ENCODE results near the gene EXOC4.

Gene EXOC4

DNA sequence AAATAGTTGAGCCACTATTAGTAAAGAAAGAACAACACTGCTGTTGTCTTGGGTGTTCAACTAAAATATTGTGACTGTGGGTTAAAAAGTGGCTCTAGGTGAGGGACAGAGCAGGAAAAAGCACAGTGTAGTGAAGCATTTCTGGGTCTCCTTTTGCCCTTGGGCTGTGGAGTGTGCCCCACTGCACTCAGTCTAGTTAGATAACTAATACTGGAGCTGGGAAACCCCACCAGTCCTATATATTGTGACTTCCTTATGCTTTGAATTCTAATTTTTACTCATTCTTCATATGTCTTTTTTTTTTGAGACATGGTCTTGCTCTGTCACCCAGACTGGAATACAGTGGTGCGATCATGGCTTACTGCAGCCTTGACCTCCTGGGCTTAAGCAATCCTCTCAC is 195.1 kb downstream of the EXOC4 start:
- CTCF ChIA-PET: no interaction called here
- TF ChIP-seq, protein P1, sequence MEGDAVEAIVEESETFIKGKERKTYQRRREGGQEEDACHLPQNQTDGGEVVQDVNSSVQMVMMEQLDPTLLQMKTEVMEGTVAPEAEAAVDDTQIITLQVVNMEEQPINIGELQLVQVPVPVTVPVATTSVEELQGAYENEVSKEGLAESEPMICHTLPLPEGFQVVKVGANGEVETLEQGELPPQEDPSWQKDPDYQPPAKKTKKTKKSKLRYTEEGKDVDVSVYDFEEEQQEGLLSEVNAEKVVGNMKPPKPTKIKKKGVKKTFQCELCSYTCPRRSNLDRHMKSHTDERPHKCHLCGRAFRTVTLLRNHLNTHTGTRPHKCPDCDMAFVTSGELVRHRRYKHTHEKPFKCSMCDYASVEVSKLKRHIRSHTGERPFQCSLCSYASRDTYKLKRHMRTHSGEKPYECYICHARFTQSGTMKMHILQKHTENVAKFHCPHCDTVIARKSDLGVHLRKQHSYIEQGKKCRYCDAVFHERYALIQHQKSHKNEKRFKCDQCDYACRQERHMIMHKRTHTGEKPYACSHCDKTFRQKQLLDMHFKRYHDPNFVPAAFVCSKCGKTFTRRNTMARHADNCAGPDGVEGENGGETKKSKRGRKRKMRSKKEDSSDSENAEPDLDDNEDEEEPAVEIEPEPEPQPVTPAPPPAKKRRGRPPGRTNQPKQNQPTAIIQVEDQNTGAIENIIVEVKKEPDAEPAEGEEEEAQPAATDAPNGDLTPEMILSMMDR (IDR thresholded peaks at IDR 0.05; ENCODE audit: control extremely low read depth, extremely low read depth, low read depth, missing control alignments): no peak
- POLR2A ChIA-PET: no interaction called here
- no peak for DNase-seq (ENCODE audit: extremely low spot score)

DNA sequence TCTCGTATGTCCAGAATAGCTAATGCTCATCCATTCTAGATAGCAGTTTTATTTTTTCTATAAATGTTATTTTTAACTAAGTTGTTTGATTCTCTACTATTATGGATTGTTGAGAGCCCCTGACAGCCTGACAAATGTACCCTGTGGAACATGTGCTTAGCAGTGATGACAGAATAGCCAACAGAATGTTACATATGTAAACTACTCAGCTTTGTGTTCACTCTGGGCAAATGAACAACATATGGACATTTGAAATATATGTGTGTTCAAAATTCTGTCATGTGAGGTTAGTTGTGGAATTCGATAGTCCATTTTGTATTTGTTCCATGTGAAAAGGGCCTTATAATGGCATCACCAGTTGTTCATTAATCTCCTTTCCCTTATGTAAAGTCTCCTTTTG is 199.7 kb downstream of the EXOC4 start:
- TF ChIP-seq, protein P1 (IDR thresholded peaks at IDR 0.05; ENCODE audit: control extremely low read depth, extremely low read depth, low read depth, missing control alignments): no peak
- POLR2A ChIA-PET: no interaction called here
- CTCF ChIA-PET: no interaction called here
- no peak for DNase-seq (ENCODE audit: extremely low spot score)

DNA sequence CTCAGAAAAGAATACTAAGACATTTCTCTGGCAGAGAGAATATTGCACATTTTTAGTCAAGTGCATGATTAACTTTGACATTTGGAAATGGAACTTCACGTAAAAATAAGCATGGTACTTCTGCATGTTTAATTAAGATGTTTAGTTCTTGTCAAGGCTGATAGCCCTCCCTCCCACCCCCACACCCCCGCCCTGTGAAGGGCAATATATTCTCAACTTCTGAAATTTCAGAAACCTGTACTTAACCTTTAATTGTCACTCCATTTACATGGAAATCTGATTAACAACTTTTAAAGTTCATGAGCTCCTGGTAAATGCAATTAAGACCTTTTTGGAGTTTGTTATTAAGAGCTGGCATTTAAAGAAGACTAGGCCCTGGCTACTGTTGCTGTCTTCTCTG is 205.8 kb downstream of the EXOC4 start:
- DNase-seq (ENCODE audit: extremely low spot score): no peak
- TF ChIP-seq, protein P1 (IDR thresholded peaks at IDR 0.05; ENCODE audit: control extremely low read depth, extremely low read depth, low read depth, missing control alignments): no peak
- CTCF ChIA-PET: interaction anchor here (1.1 to 1.5 kb wide), 2 partner anchors 9 to 10 kb away, joined by 4 read pairs; no protein-coding TSS in a partner anchor
- POLR2A ChIA-PET: no interaction called here

DNA sequence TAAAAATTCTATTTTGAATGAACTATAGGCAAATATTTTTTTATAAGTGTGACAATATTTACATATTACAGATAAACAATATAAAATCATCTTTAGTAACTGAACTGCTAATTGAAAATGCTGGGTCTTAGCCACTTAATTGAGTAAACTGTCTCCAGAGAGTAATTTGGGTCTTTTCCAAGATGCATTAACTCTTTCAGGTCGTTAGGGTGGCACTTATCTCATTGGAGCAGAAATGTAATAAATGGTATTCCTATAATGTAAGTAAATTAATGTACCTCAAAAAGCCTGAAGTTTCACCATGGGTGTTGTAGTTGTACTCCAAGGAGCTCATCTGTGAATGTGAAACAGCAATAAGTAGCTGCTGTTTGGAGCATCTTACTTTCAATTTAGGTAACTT is 208.5 kb downstream of the EXOC4 start:
- POLR2A ChIA-PET: no interaction called here
- TF ChIP-seq, protein P1 (IDR thresholded peaks at IDR 0.05; ENCODE audit: control extremely low read depth, extremely low read depth, low read depth, missing control alignments): no peak
- no peak for DNase-seq (ENCODE audit: extremely low spot score)
- CTCF ChIA-PET: no interaction called here

DNA sequence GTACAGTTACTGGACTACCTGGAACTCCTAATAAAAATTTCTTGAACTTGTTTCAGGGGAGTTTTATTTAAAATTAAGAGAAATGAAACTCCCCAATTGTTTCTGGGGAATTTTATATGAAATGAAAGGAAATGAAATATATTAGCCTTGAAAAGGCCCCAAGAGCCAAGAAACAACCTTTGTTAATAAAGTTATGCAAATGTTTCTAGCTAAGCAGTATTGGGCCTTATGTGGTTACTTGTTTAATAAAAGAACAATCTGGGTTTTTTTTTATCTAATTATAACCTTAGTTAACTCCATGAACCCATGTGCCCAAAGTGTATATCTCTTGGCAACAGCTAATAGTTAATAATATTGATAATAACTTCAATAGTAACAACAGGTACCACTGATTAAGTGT is 222.8 kb downstream of the EXOC4 start:
- DNase-seq (ENCODE audit: extremely low spot score): no peak
- TF ChIP-seq, protein P1 (IDR thresholded peaks at IDR 0.05; ENCODE audit: control extremely low read depth, extremely low read depth, low read depth, missing control alignments): no peak
- CTCF ChIA-PET: interaction anchor here (1.2 to 2.0 kb wide), 2 partner anchors 18 to 34 kb away, joined by 3 to 4 read pairs; no protein-coding TSS in a partner anchor
- POLR2A ChIA-PET: no interaction called here

DNA sequence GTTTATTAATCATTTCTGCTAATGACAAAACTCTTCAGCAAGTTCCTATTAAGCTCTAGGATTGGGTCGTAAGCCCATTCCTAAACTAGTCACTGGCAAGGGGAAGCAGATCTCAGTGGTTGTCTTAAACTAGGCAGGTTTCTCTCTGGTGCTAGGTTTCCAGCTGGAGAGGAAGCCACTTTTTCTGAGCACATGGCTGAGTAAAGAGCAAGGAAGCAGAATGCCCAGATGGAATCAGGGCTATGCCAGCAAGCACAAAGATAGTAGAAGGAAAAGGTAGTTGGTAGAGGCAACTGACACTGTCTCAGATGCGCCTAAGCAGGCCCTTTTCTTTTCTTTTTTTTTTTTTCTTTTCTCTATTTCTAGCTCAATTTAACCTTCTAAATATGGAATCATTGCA is 224.9 kb downstream of the EXOC4 start:
- DNase-seq (ENCODE audit: extremely low spot score): no peak
- ChIA-PET POLR2A (no interaction called here), CTCF (interaction anchor here (1.1 kb wide), 1 partner anchor 44 kb away, joined by 3 read pairs; no protein-coding TSS in a partner anchor)
- TF ChIP-seq, protein P1 (IDR thresholded peaks at IDR 0.05; ENCODE audit: control extremely low read depth, extremely low read depth, low read depth, missing control alignments): no peak

Measured in GM10248 (cell line).